GM12878 (cell line): ENCODE measurements around the gene TPCN1. TPM values are rescaled to one million over a fixed set of nuclear protein-coding genes. Genes with fewer than 3 reads are reported as not detected.

Experiments used
- BCL11A ChIP-seq: IDR thresholded peaks from 2 replicates; pipeline ENCODE4 v1.6.1; 2011; ENCODE audit warnings: low read depth, low read length
- BCLAF1 ChIP-seq: fragments of 450-650 bp; IDR thresholded peaks from 2 replicates; pipeline ENCODE4 v1.6.1; 2017; ENCODE audit warnings: antibody characterized with exemption, mild to moderate bottlenecking, moderate library complexity
- CEBPB ChIP-seq, 2 experiments: fragments of 150-350 bp in 1 of 2; IDR thresholded peaks; 2 replicates each; pipeline ENCODE4 v1.6.1; 2012 to 2014; ENCODE audit warnings: low read depth in 2 of 2, low read length in 2 of 2, borderline replicate concordance in 1 of 2, inconsistent platforms in 1 of 2
- EGR1 ChIP-seq, 2 experiments: IDR thresholded peaks; 1 replicate in 1 of 2; 2 replicates in 1 of 2; pipeline ENCODE4 v1.6.1; 2011 to 2012; ENCODE audit warnings: low read depth in 2 of 2, low read length in 2 of 2, borderline replicate concordance in 1 of 2, mild to moderate bottlenecking in 1 of 2, moderate library complexity in 1 of 2
- ELK1 ChIP-seq: IDR thresholded peaks from 2 replicates; pipeline ENCODE4 v1.6.1; 2012; ENCODE audit warnings: low read depth, low read length, improper control_type of control experiment
- HCFC1 ChIP-seq: fragments of 150-350 bp; IDR thresholded peaks from 2 replicates; pipeline ENCODE4 v1.6.1; 2014; ENCODE audit warnings: low read length
- HSF1 ChIP-seq: fragments of 150-350 bp; IDR thresholded peaks from 2 replicates; pipeline ENCODE4 v1.6.1; 2014; ENCODE audit warnings: mild to moderate bottlenecking, low read depth, low read length
- MXI1 ChIP-seq: fragments of 150-350 bp; IDR thresholded peaks from 2 replicates; pipeline ENCODE4 v1.6.1; 2011; ENCODE audit warnings: low read depth, mild to moderate bottlenecking, inconsistent platforms, low read length, improper control_type of control experiment
- NFXL1 ChIP-seq: fragments of 450-650 bp; IDR thresholded peaks from 2 replicates; pipeline ENCODE4 v1.6.1; 2017; ENCODE audit warnings: antibody characterized with exemption, mild to moderate bottlenecking, borderline replicate concordance
- NFYB ChIP-seq: IDR thresholded peaks from 2 replicates; pipeline ENCODE4 v1.6.1; 2011; ENCODE audit warnings: low read depth, mild to moderate bottlenecking, low read length, improper control_type of control experiment, moderate library complexity; ENCODE audit not compliant: insufficient read depth
- POLR2AphosphoS2 ChIP-seq: IDR thresholded peaks from 2 replicates; pipeline ENCODE4 v1.6.1; 2011; ENCODE audit warnings: low read depth, mild to moderate bottlenecking, low read length, improper control_type of control experiment, moderate library complexity
- SUPT20H ChIP-seq: IDR thresholded peaks from 2 replicates; pipeline ENCODE4 v1.6.1; 2011; ENCODE audit warnings: low read depth, mild to moderate bottlenecking, low read length, moderate library complexity, borderline replicate concordance; ENCODE audit not compliant: control insufficient read depth
- TCF7 ChIP-seq: IDR thresholded peaks from 2 replicates; pipeline ENCODE4 v1.6.1; 2014; ENCODE audit warnings: antibody characterized with exemption, borderline replicate concordance
- polyA plus RNA-seq, 11 experiments: library from polyadenylated mRNA; depleted of rRNA in 4 of 11; unstranded in 6 of 11; stranded (reverse) in 5 of 11; fragments of >200 nt; fragmentation: Nextera tagmentation in 4 of 11; fragmentation: Illumina TruSeq in 1 of 11; extraction: Ambion mirVana in 4 of 11; extraction: Trizol in 1 of 11; gene quantifications; 1 replicate in 1 of 11; 2 replicates in 10 of 11; pipeline versions ENCODE4 v1.2.1 to v1.2.3, GENCODE V29; 2011 to 2016; ENCODE audit warnings: inconsistent platforms in 2 of 11, missing spikeins in 2 of 11, low read depth in 1 of 11
- total RNA-seq, 4 experiments: library from RNA; depleted of rRNA in 3 of 4; stranded (reverse); fragments of >200 nt in 3 of 4; fragmentation: Illumina TruSeq in 1 of 4; extraction: Trizol in 1 of 4; gene quantifications; 2 replicates each; pipeline versions ENCODE4 v1.2.1 to v1.2.3, GENCODE V29; 2013 to 2021
- TF ChIP-seq, protein P1 (sequence below): fragments of 450-650 bp; IDR thresholded peaks from 2 replicates; pipeline ENCODE4 v1.6.1; 2017; ENCODE audit warnings: low read depth, mild to moderate bottlenecking, moderate library complexity
- TF ChIP-seq, protein P2 (sequence below): IDR thresholded peaks from 2 replicates; pipeline ENCODE4 v1.6.1; 2012; ENCODE audit warnings: improper control_type of control experiment, low read depth, low read length; ENCODE audit not compliant: insufficient replicate concordance

TPCN1 gene
- total and polyA plus RNA-seq, 10 of the 15 experiments (the other 5 are each of a cell fraction or from before 2014, with no cell fraction given) = 0.79 to 30.9 (median 19.4) TPM

DNA sequence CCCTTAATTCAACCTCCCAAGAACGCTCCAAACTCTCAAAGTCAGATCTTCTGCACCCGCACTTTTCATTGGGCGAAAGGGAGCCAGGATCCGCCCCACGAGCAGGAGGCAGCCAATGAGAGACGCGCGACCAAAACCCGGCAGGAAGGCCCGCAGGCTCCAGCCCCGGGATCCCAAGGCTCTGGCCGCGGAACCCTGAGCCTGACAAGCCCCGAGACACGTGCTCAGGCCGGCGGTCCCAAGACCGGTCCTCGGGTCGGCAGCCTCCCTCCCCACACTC, 36.4 kb upstream of the TPCN1 start (continued):
- no peak for TF ChIP-seq SUPT20H
- TF ChIP-seq EGR1 (IDR thresholded peaks at IDR 0.05; ENCODE audit: borderline replicate concordance in 1 of 2, low read depth in 2 of 2, low read length in 2 of 2) = no peak
- peak; percentile 96 for TF ChIP-seq NFYB
- TF ChIP-seq POLR2AphosphoS2 = no peak; the same call in 1 of the 2 replicates
- TF ChIP-seq NFXL1 = no peak
- no peak for TF ChIP-seq HSF1
- TF ChIP-seq, protein P1, sequence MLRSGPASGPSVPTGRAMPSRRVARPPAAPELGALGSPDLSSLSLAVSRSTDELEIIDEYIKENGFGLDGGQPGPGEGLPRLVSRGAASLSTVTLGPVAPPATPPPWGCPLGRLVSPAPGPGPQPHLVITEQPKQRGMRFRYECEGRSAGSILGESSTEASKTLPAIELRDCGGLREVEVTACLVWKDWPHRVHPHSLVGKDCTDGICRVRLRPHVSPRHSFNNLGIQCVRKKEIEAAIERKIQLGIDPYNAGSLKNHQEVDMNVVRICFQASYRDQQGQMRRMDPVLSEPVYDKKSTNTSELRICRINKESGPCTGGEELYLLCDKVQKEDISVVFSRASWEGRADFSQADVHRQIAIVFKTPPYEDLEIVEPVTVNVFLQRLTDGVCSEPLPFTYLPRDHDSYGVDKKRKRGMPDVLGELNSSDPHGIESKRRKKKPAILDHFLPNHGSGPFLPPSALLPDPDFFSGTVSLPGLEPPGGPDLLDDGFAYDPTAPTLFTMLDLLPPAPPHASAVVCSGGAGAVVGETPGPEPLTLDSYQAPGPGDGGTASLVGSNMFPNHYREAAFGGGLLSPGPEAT = no peak
- no peak for TF ChIP-seq BCLAF1
- no peak for TF ChIP-seq BCL11A
- TF ChIP-seq CEBPB (IDR thresholded peaks at IDR 0.05; ENCODE audit: borderline replicate concordance in 1 of 2, low read depth in 2 of 2, low read length in 2 of 2) = no peak
- TF ChIP-seq TCF7 = no peak
- TF ChIP-seq ELK1 = no peak
- peak; percentile 60; the same call in 1 of the 2 replicates for TF ChIP-seq MXI1
- no peak for TF ChIP-seq HCFC1
- TF ChIP-seq, protein P2, sequence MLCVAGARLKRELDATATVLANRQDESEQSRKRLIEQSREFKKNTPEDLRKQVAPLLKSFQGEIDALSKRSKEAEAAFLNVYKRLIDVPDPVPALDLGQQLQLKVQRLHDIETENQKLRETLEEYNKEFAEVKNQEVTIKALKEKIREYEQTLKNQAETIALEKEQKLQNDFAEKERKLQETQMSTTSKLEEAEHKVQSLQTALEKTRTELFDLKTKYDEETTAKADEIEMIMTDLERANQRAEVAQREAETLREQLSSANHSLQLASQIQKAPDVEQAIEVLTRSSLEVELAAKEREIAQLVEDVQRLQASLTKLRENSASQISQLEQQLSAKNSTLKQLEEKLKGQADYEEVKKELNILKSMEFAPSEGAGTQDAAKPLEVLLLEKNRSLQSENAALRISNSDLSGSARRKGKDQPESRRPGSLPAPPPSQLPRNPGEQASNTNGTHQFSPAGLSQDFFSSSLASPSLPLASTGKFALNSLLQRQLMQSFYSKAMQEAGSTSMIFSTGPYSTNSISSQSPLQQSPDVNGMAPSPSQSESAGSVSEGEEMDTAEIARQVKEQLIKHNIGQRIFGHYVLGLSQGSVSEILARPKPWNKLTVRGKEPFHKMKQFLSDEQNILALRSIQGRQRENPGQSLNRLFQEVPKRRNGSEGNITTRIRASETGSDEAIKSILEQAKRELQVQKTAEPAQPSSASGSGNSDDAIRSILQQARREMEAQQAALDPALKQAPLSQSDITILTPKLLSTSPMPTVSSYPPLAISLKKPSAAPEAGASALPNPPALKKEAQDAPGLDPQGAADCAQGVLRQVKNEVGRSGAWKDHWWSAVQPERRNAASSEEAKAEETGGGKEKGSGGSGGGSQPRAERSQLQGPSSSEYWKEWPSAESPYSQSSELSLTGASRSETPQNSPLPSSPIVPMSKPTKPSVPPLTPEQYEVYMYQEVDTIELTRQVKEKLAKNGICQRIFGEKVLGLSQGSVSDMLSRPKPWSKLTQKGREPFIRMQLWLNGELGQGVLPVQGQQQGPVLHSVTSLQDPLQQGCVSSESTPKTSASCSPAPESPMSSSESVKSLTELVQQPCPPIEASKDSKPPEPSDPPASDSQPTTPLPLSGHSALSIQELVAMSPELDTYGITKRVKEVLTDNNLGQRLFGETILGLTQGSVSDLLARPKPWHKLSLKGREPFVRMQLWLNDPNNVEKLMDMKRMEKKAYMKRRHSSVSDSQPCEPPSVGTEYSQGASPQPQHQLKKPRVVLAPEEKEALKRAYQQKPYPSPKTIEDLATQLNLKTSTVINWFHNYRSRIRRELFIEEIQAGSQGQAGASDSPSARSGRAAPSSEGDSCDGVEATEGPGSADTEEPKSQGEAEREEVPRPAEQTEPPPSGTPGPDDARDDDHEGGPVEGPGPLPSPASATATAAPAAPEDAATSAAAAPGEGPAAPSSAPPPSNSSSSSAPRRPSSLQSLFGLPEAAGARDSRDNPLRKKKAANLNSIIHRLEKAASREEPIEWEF = no peak
